ENCODE data around the gene SLX4.

GRCh38 chr16:3609895-3610697 lies 1.3 kb downstream of the SLX4 start:
- TF ChIP-seq POLR2A (IDR thresholded peaks at IDR 0.05) (no peak), CTCF (IDR thresholded peaks at IDR 0.05) (no peak)

All from lower leg skin (tissue), 3 donors.